ENCODE results near the gene APOB.
A peak's percentile ranks its signal among the peaks of the same experiment; 100 is the strongest.

The APOB gene

GRCh38 chr2:21043744-21044532, at the start of gene APOB:
Gene APOB, minus strand, starts transcription at chr2:21044073. Its CDS starts 128 bp downstream, at chr2:21043945.
- DNase-seq: no peak

GRCh38 chr2:21092308-21092869, 48.5 kb upstream of the APOB start:
- no peak for DNase-seq

GRCh38 chr2:21084401-21084800, 40.5 kb upstream of the APOB start:
- DNase-seq: no peak

- DNase-seq: no peak
These were observed 39.6 kb upstream of the APOB start for GRCh38 chr2:21083482-21083881.

- DNase-seq: no peak
These were observed 34.4 kb upstream of the APOB start for GRCh38 chr2:21078296-21078695.

- no peak for DNase-seq
These were observed 28.8 kb upstream of the APOB start for GRCh38 chr2:21072477-21073242.

- no peak for DNase-seq
These were observed 26.7 kb upstream of the APOB start for GRCh38 chr2:21070341-21071257.

- DNase-seq: no peak
These were observed 26.0 kb upstream of the APOB start for GRCh38 chr2:21069746-21070340.

GRCh38 chr2:21067859-21068537, 24.1 kb upstream of the APOB start:
- no peak for DNase-seq

GRCh38 chr2:21067125-21067524, 23.3 kb upstream of the APOB start:
- no peak for DNase-seq

- DNase-seq: no peak
These were observed 16.2 kb upstream of the APOB start for GRCh38 chr2:21059885-21060610.

GRCh38 chr2:21057097-21057496, 13.2 kb upstream of the APOB start:
- no peak for DNase-seq

- DNase-seq: no peak
These were observed 12.3 kb upstream of the APOB start for GRCh38 chr2:21055879-21056790.

GRCh38 chr2:21055451-21055850, 11.6 kb upstream of the APOB start:
- no peak for DNase-seq

GRCh38 chr2:21054011-21054410, 10.1 kb upstream of the APOB start:
- no peak for DNase-seq

- no peak for DNase-seq
These were observed 8.2 kb upstream of the APOB start for GRCh38 chr2:21052044-21052443.

GRCh38 chr2:21050164-21050563, 6.3 kb upstream of the APOB start:
- DNase-seq: no peak

GRCh38 chr2:21047141-21048009, 3.5 kb upstream of the APOB start:
- peak; percentile 15 for DNase-seq

GRCh38 chr2:21046506-21046905, 2.6 kb upstream of the APOB start:
- no peak for DNase-seq

All from NCI-H69 (cell line).